ENCODE measurements around the gene MYD88.
"Not testable (repeated sequence)": the region's sequence is repeated elsewhere in the genome, so short reads cannot be mapped to it uniquely, and the experiment has no call there.

The MYD88 gene

GRCh38 chr3:38146504-38146903 lies 8.0 kb downstream of the MYD88 start:
- no peak for DNase-seq

GRCh38 chr3:38147421-38147820 lies 9.0 kb downstream of the MYD88 start:
- DNase-seq = no peak

GRCh38 chr3:38148311-38148882 lies 9.9 kb downstream of the MYD88 start:
- no peak for DNase-seq

GRCh38 chr3:38149708-38150107 lies 11.2 kb downstream of the MYD88 start:
- no peak for DNase-seq

- DNase-seq = no peak
These were observed 12.5 kb downstream of the MYD88 start for GRCh38 chr3:38150780-38151528.

GRCh38 chr3:38151667-38152265 lies 13.3 kb downstream of the MYD88 start:
- DNase-seq = no peak

- DNase-seq = no peak
These were observed 14.1 kb downstream of the MYD88 start for GRCh38 chr3:38152609-38153008.

- no peak for DNase-seq
These were observed 14.8 kb downstream of the MYD88 start for GRCh38 chr3:38153221-38153620.

GRCh38 chr3:38154033-38154494 lies 15.6 kb downstream of the MYD88 start:
- DNase-seq = no peak

- DNase-seq = no peak
These were observed 16.3 kb downstream of the MYD88 start for GRCh38 chr3:38154625-38155255.

- DNase-seq = no peak
These were observed 17.4 kb downstream of the MYD88 start for GRCh38 chr3:38155825-38156224.

GRCh38 chr3:38157117-38157516 lies 18.7 kb downstream of the MYD88 start:
- no peak for DNase-seq

GRCh38 chr3:38157595-38157994 lies 19.1 kb downstream of the MYD88 start:
- DNase-seq = no peak

GRCh38 chr3:38158472-38158871 lies 20.0 kb downstream of the MYD88 start:
- DNase-seq = no peak

- DNase-seq = not testable (repeated sequence)
These were observed 22.2 kb downstream of the MYD88 start for GRCh38 chr3:38160704-38161103.

- no peak for DNase-seq
These were observed 24.8 kb downstream of the MYD88 start for GRCh38 chr3:38163117-38163840.

GRCh38 chr3:38163841-38164642 lies 25.6 kb downstream of the MYD88 start:
- no peak for DNase-seq

GRCh38 chr3:38164643-38164951 lies 26.1 kb downstream of the MYD88 start:
- DNase-seq = no peak

GRCh38 chr3:38164952-38165721 lies 26.7 kb downstream of the MYD88 start, which contains the start of gene OXSR1:
Gene OXSR1 (plus strand): TSS chr3:38165537. CDS start chr3:38165877, 340 bp downstream.
- peak; percentile 100 for DNase-seq

- peak; percentile 55 for DNase-seq
These were observed 27.4 kb downstream of the MYD88 start for GRCh38 chr3:38165722-38166387.

- DNase-seq = no peak
These were observed 29.1 kb downstream of the MYD88 start for GRCh38 chr3:38167591-38167990.

All from retina (tissue), 1 donor.